Astrocyte of the spinal cord (primary cell): ENCODE results near the gene CCDC8.

Experiments
- DNase-seq: peaks from one replicate; pipeline ENCODE4 v3.0.0; 2011; ENCODE audit warnings: low read depth, low spot score
- H3K4me3 ChIP-seq: 2 replicates; pipeline ENCODE4 v1.5.1; 2011; ENCODE audit warnings: low read depth, mild to moderate bottlenecking, low read length, moderate library complexity
- in situ Hi-C: cut with HindIII; loops from 2 replicates; pipeline ENCODE4 v1.10.0; 2017; ENCODE audit warnings: low sequenced_read_pairs
- TF ChIP-seq, protein P1 (sequence below): IDR thresholded peaks from 2 replicates; pipeline ENCODE4 v1.5.1; 2012; ENCODE audit warnings: low read depth, mild to moderate bottlenecking, low read length, inconsistent platforms

The CCDC8 gene

GRCh38 chr19:46374536-46375475 lies 38.6 kb downstream of the CCDC8 start:
- H3K4me3 ChIP-seq: no peak overlapping the region
- DNase-seq: no peak
- in situ Hi-C loops: no loop called here
- TF ChIP-seq, protein P1, sequence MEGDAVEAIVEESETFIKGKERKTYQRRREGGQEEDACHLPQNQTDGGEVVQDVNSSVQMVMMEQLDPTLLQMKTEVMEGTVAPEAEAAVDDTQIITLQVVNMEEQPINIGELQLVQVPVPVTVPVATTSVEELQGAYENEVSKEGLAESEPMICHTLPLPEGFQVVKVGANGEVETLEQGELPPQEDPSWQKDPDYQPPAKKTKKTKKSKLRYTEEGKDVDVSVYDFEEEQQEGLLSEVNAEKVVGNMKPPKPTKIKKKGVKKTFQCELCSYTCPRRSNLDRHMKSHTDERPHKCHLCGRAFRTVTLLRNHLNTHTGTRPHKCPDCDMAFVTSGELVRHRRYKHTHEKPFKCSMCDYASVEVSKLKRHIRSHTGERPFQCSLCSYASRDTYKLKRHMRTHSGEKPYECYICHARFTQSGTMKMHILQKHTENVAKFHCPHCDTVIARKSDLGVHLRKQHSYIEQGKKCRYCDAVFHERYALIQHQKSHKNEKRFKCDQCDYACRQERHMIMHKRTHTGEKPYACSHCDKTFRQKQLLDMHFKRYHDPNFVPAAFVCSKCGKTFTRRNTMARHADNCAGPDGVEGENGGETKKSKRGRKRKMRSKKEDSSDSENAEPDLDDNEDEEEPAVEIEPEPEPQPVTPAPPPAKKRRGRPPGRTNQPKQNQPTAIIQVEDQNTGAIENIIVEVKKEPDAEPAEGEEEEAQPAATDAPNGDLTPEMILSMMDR: no peak

DNA sequence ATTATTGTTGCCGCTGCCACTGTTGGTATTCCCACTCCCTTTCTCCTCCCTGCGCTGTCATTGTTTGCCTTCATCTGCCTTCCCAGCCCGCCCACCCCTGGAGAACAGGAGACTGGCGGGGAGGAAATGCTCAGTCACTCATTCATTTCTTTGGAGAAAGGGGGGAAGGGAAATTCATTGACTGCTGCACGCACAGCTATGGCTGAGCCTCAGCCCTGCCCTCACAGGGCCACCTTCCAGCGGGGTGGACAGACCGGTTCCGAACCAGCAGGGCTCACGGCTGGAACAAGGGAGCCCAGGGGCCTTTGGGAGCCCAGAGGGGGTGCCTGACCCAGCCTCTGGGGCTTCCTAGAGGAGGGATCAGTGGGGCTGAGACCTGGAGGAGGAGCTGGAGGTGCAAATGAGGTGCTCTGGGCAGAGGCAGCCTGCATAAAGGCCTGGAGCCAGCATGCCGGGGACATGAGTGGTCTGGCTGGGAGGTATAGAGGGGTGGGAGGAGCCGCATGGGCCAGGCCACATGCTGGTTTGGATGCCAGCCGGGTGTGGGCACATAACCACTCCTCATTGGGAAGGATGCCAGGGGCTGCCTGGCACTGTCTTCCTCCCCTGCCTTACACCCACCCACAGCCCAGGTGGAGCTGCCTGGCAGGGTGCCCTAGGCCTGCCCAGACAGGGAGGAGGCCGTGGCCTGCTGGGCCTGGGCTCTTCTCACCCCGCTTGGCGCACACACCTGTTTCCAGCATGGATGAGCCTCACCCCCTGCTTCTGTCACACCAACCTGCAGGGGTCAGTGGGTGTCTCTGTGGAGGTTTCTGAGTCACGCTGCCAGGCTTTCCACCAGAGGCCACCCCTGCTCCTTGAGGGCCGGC lies 39.6 kb downstream of the CCDC8 start:
- no peak overlapping the region for H3K4me3 ChIP-seq
- TF ChIP-seq, protein P1: no peak
- in situ Hi-C loops: no loop called here
- peak; percentile 56 for DNase-seq

GRCh38 chr19:46372901-46373490 lies 40.4 kb downstream of the CCDC8 start:
- H3K4me3 ChIP-seq: no peak overlapping the region
- in situ Hi-C loops: no loop called here

GRCh38 chr19:46371371-46371901 lies 41.9 kb downstream of the CCDC8 start:
- no peak overlapping the region for H3K4me3 ChIP-seq
- TF ChIP-seq, protein P1: no peak
- no peak for DNase-seq
- in situ Hi-C loops: no loop called here

More at GRCh38 chr19:46372901-46373490, 40.4 kb downstream of the CCDC8 start:
- DNase-seq: peak; percentile 29
- TF ChIP-seq, protein P1: peak; percentile 57

DNA sequence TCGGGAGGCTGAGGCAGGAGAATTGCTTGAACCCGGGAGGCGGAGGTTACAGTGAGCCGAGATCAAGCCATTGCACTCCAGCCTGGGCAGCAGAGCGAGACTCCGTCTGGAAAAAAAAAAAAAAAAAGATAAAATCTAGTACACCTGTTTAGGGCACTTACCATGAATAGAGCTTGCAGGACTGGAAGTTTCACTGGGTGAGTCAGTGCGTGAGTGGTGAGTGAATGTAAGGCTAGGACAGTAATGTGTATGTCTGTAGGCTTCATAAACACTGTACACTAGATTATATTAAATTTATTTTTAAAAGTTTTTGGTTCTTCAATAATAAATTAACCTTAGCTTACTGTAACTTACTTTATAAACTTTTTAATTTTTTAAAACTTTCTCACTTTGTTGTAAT lies 43.5 kb downstream of the CCDC8 start:
- no peak overlapping the region for H3K4me3 ChIP-seq
- in situ Hi-C loops: no loop called here
- TF ChIP-seq, protein P1: no peak
- no peak for DNase-seq

- TF ChIP-seq, protein P1: no peak
- H3K4me3 ChIP-seq: no peak overlapping the region
- no peak for DNase-seq
- in situ Hi-C loops: no loop called here
These were observed 45.2 kb downstream of the CCDC8 start for GRCh38 chr19:46368116-46368515.
